ENCODE measurements around the gene CACNA2D1. TPM values are rescaled to one million over a fixed set of nuclear protein-coding genes. Genes with fewer than 3 reads are reported as not detected.

CACNA2D1 gene
- total RNA-seq, 2 donors from 2014 or later: 5.4 to 32.0 TPM

DNA sequence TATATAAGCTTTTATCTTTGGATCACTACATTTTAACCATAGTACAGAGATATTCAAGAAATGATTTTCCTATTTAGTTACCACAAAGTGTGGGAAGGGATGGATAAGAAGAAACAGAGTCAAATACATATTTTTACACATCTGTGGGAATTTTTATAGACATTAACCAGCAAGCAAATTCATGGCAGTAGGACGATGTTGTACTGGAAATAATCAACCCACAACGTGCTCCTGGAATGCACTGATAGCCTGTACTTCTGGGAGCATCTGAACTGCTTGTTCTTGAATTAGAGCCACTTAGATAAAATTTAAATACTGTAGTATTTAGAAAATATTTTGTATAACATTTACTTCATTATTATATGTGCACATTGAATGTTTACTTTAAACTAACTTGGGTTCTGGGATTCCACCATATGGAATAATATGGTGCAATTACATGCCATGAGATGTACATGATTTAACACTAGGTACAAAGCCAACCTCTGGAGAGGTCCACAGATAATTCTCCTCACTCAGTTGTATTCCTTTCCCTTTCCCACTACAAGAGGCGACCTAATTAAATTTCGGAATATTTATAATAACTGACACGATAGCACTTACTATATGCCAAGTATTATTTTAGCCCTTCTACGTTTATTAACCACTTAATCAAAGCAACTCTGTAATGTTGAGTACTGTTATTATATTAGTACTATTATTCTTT, 508.8 kb downstream of the CACNA2D1 start:
- Histone ChIP-seq H3K9me3 (no peaks in the 10 kb centered on the region), H3K27ac (no peak overlapping the region), H3K36me3 (replicated peaks in 1 of 2; ENCODE audit: insufficient read depth in 1 of 2, low read depth in 2 of 2) (no peaks in the 10 kb centered on the region), H3K4me1 (no peaks in the 10 kb centered on the region), H3K27me3 (no peaks in the 10 kb centered on the region), H3K4me3 (no peak overlapping the region)
- ATAC-seq (no peak), DNase-seq (no peak)
- intact Hi-C loops (cut with DNase I): no loop called here
- TF ChIP-seq, protein P1, sequence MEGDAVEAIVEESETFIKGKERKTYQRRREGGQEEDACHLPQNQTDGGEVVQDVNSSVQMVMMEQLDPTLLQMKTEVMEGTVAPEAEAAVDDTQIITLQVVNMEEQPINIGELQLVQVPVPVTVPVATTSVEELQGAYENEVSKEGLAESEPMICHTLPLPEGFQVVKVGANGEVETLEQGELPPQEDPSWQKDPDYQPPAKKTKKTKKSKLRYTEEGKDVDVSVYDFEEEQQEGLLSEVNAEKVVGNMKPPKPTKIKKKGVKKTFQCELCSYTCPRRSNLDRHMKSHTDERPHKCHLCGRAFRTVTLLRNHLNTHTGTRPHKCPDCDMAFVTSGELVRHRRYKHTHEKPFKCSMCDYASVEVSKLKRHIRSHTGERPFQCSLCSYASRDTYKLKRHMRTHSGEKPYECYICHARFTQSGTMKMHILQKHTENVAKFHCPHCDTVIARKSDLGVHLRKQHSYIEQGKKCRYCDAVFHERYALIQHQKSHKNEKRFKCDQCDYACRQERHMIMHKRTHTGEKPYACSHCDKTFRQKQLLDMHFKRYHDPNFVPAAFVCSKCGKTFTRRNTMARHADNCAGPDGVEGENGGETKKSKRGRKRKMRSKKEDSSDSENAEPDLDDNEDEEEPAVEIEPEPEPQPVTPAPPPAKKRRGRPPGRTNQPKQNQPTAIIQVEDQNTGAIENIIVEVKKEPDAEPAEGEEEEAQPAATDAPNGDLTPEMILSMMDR (IDR thresholded peaks at IDR 0.05): no peak
- TF ChIP-seq POLR2A (IDR thresholded peaks at IDR 0.05): no peak
- 58 to 63% methylated on average over 6 of the region's 6 CpGs for WGBS, 2 donors

DNA sequence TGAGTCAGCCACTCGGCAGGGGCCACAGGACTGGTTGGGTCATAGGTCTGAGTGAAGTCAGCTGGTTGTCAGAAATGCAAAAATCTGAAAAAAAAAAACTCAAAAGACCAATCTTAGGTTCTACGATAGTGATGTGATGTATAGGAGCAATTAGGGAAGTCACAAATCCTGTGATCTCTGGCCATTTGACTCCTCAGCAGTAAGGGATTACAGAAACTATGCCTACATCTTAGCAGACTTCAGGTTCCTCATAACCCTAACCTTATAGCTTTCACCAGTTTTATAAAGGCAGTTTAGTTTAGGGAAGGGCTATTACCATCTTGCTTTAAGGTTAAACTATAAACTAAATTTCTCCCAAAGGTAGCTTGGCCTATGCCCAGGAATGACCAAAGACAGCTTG, 510.6 kb downstream of the CACNA2D1 start:
- Histone ChIP-seq H3K27me3 (no peaks in the 10 kb centered on the region), H3K4me1 (no peaks in the 10 kb centered on the region), H3K36me3 (replicated peaks in 1 of 2; ENCODE audit: insufficient read depth in 1 of 2, low read depth in 2 of 2) (no peaks in the 10 kb centered on the region), H3K9me3 (no peaks in the 10 kb centered on the region), H3K4me3 (no peak overlapping the region), H3K27ac (no peak overlapping the region)
- WGBS, 2 donors: 61 to 69% methylated on average over 2 of the region's 2 CpGs
- DNase-seq (no peak), ATAC-seq (no peak)
- intact Hi-C loops (cut with DNase I): no loop called here
- TF ChIP-seq POLR2A (IDR thresholded peaks at IDR 0.05): no peak
- TF ChIP-seq, protein P1 (IDR thresholded peaks at IDR 0.05): no peak

DNA sequence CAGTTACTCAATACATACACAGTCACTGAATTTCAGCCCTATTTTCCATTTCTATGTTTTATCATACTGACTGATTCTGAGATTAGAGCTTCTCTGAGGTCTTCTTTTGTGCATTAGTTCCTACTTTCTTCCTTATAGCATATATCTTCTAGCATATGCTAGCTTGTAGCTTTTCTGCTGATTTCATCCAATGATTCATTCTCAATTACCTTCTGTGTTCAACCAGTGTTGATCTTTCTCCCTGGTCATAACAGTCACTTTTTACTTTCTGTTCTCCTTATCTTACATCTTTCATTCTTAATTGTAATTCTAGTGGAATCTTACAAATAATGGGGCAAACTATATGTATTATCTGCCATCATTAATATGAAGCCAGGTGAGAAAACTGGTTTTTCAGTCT, 514.2 kb downstream of the CACNA2D1 start:
- TF ChIP-seq, protein P1 (IDR thresholded peaks at IDR 0.05): no peak
- no peak for TF ChIP-seq POLR2A (IDR thresholded peaks at IDR 0.05)
- no peaks in the 10 kb centered on the region for H3K27me3 ChIP-seq
- intact Hi-C loops (cut with DNase I): no loop called here
- no peak overlapping the region for H3K4me3 ChIP-seq
- DNase-seq: no peak
- H3K9me3 ChIP-seq: no peaks in the 10 kb centered on the region
- ATAC-seq: no peak
- no peaks in the 10 kb centered on the region for H3K4me1 ChIP-seq
- no peaks in the 10 kb centered on the region for H3K36me3 ChIP-seq (replicated peaks in 1 of 2; ENCODE audit: insufficient read depth in 1 of 2, low read depth in 2 of 2)
- H3K27ac ChIP-seq: no peak overlapping the region

DNA sequence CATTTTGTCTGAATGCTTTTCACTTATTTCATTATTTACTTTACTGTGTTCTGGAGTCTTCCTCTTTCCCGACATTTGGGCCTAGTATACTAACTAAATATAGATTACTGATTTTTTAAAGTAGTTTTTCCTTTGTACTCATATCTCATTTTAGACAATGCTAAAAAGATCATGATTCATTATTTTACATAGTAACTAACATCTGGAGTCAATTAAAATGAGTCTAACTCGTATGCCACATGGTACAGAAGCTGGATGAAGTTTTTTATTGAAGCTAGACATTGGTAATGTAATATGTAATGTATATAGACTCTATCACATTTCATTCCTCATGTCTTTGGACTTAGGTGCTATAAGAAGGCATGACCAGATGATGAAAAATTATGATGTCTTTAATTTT, 517.4 kb downstream of the CACNA2D1 start:
- 32 to 47% methylated on average over 2 of the region's 2 CpGs for WGBS, 2 donors
- Histone ChIP-seq H3K4me3 (no peak overlapping the region), H3K9me3 (no peaks in the 10 kb centered on the region), H3K27ac (no peak overlapping the region), H3K36me3 (replicated peaks in 1 of 2; ENCODE audit: insufficient read depth in 1 of 2, low read depth in 2 of 2) (no peaks in the 10 kb centered on the region), H3K4me1 (no peaks in the 10 kb centered on the region), H3K27me3 (no peaks in the 10 kb centered on the region)
- no peak for ATAC-seq
- intact Hi-C loops (cut with DNase I): no loop called here
- DNase-seq: no peak
- TF ChIP-seq POLR2A (IDR thresholded peaks at IDR 0.05): no peak
- TF ChIP-seq, protein P1 (IDR thresholded peaks at IDR 0.05): no peak

DNA sequence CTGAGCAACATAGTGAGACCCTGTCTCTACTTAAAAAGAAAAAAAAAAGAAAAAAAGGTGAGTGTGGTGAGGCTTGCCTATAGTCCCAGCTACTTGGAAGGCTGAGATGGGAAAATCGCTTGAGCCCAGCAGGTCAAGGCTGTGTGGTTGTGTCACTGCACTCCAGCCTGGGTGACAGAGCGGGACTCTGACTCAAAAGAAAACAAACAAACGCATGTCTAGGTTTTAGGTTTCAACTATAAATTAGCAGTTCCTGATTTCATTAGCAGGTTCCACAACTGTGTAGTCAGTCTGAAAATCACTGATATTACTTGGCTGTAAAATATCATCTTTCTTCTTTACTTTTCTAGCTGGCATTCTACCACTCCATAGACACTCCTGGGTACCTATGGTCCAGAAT, 518.0 kb downstream of the CACNA2D1 start:
- no peak overlapping the region for H3K4me3 ChIP-seq
- H3K27me3 ChIP-seq: no peaks in the 10 kb centered on the region
- intact Hi-C loops (cut with DNase I): no loop called here
- no peak for ATAC-seq
- no peaks in the 10 kb centered on the region for H3K36me3 ChIP-seq (replicated peaks in 1 of 2; ENCODE audit: insufficient read depth in 1 of 2, low read depth in 2 of 2)
- TF ChIP-seq POLR2A (IDR thresholded peaks at IDR 0.05): no peak
- TF ChIP-seq, protein P1 (IDR thresholded peaks at IDR 0.05): no peak
- H3K4me1 ChIP-seq: no peaks in the 10 kb centered on the region
- DNase-seq: no peak
- 81 to 84% methylated on average over 3 of the region's 3 CpGs for WGBS, 2 donors
- no peaks in the 10 kb centered on the region for H3K9me3 ChIP-seq
- no peak overlapping the region for H3K27ac ChIP-seq
